GM18868 (cell line): Measurements from ENCODE around the gene PPP2R5B.

ENCODE experiments used
- ATAC-seq: cut with Tn5 transposase; IDR thresholded peaks from one replicate; pipeline ENCODE4 v1.9.1; 2021; ENCODE audit warnings: mild to moderate bottlenecking, moderate library complexity; ENCODE audit not compliant: unreplicated experiment

The PPP2R5B gene

DNA sequence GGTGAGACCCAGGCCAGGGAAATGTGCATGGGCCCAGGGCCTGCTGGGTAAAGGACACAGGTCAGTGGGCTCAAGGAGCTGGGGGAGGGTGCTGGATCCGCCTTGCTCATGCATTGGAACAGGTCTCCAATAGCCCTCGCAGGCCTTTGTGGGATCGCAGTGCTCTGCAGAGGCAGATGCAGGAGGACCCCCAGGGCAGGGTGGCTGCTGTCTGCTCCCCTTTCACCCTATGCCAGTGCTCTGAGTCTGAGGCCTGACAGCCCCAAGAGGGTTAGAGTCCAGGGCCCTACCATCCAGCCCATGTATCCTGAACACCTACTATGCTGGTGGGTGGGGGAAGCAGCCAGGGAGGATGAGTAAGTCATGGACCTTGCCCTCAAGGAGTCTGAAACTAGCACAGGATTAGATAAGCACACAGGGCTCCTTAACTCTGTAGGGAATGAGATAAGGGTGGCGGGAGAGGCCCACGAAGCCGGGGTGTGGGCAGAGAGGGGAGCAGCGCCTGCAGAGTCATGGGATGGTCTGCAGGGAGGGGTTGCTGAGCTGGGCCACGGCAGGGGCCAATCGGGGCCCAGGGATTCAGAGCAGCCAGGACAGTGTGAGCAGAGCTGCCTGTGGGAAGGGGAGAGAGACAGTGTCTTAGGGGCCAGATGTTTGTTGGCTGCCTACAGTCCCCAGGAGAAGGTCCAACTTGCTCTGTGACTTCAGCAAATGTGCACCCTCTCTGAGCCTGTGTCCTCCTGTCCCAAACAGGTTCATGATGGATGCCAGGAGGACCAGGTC lies 35.6 kb upstream of the PPP2R5B start:
- ATAC-seq = no peak

DNA sequence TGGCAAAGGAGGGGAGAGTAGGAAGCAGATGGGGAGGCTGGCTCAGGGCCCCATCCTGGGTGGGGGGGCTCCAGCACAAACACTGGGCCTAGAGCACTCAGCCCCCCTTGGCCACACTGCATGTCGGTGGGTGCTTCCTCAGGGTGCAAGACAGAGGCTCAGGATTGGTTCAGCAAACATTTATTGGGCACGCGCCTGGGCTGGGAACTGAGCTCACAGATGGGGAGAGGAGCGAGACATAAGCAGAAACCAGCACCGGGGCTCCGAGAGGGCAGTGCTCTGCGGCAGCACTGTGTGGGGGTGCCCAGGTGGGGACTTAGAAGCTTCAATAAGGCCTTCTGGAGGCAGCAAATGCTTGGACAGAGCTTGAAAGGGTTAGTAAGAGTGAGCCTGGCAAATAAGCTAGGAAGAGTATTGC lies 34.0 kb upstream of the PPP2R5B start:
- no peak for ATAC-seq

- no peak for ATAC-seq
These were observed 33.2 kb upstream of the PPP2R5B start for GRCh38 chr11:64891215-64891848.

- ATAC-seq = no peak
These were observed 32.6 kb upstream of the PPP2R5B start for GRCh38 chr11:64891880-64892279.

DNA sequence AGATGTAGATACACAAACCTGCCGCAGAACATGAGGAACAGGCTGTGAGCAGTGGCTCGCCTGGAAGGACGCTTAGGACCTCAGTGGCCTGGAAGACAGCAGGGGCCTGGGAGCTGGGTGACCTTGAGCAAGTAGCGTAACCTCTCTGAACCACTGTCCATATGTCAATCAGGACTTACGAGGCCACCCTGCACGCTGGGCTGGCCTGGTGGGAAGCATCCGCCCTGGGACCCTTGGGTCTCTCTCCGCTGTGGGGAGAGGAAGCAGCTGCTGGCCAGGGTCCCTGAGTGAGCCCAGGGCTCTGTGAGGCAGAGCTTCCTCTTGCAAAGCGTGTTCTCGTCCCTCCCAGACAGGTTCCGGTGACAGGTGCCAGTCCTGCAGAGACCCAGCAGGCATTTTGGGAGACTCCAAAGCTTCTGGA lies 32.1 kb upstream of the PPP2R5B start:
- ATAC-seq = no peak

DNA sequence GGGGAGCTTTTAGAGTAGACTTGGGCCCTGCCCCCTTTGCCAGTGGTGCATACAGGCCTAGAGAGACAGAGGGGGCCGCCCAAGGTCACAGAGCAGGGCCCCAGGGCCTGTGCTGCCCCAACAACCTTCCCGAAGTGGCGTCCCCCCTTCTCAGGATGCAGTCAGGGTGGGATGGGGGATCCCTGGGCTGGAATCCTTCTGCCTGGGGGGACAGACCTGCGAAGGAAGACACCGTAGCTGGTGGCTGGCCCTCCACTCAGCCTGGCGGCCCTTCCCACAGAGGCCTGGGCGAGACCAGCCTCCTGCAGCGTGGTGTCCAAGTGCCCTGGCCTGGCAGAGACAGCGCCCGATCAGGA lies 31.7 kb upstream of the PPP2R5B start:
- ATAC-seq = no peak

DNA sequence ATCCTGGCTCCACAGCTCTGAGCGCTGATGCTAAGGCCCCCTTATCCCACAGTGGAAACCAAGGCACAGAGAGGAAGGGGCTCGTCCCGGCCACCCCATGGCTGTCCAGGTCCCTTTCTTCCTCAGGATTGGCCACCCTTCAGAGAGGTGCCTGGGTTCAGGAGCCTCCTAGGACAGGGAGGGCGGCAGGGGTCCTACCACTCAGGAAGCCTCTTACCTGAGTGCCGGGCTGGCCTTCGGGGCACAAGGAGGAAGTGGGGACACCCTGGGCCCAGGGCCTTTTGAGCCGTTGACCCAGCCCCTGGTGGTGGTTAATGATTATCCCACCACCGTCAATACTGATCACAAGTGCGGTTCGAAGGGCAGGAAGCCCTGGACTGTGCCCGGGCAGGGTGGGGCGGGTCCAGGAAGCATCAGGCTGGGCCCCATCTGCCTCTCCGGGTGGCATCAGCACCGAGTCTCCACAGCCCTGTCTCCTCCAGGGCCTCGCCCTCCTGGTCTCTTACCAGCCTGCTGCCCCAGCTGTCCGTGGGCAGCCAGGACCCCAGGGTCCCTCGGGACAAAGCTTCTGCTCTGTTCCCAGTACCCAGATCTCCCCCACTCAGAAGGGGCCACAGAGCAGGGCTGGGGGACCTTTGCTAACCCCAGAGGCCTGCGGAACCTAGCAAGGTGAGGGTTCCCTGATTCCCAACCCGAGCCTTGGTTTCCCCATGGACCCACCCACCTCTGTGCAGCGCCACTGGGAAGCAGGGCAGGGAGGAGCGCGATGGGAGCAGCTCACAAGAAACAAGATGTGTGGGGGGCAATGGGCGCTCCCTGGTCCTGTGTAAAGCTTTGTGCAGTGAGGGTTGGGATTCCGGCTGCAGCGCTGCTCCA lies 31.1 kb upstream of the PPP2R5B start:
- ATAC-seq = no peak

DNA sequence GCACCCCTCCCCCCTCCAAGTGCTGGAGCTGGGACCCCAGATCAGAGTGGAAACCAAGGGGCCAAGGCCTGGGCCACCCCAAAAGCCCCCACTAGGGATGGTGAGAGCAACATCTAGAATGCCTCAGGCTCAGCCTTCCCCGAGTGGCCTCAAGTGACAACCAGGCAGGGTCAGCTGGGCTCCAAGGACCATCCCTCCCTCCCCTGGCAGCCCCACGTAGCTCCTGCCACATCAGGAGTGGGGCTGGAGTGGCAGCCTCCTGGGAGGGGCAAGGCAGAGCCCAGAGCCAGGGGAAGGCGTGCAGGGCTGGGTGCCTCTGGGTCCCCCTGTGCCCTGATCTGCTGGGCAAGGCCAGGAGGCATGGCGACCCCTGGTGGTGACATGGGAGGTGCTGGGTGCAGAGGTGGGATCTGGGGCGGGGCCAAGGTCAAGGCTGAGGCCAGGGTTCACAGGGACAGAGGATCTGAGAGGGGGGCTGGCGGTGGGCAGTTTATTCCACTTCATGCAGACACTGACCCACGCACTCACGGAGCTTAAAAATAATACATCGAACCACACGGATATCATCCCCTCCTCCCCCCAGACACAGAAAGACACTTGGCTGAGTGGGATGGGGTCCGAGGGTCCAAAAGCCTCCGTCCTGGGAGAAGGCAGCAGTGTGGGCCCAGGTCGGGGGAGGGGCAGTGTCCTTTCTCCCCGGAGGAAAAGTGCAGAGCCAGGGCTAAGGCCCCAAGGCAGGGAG lies 30.2 kb upstream of the PPP2R5B start:
- no peak for ATAC-seq

GRCh38 chr11:64894812-64895452 lies 29.6 kb upstream of the PPP2R5B start:
- ATAC-seq = no peak

- ATAC-seq = no peak
These were observed 28.0 kb upstream of the PPP2R5B start for GRCh38 chr11:64896448-64897022.

DNA sequence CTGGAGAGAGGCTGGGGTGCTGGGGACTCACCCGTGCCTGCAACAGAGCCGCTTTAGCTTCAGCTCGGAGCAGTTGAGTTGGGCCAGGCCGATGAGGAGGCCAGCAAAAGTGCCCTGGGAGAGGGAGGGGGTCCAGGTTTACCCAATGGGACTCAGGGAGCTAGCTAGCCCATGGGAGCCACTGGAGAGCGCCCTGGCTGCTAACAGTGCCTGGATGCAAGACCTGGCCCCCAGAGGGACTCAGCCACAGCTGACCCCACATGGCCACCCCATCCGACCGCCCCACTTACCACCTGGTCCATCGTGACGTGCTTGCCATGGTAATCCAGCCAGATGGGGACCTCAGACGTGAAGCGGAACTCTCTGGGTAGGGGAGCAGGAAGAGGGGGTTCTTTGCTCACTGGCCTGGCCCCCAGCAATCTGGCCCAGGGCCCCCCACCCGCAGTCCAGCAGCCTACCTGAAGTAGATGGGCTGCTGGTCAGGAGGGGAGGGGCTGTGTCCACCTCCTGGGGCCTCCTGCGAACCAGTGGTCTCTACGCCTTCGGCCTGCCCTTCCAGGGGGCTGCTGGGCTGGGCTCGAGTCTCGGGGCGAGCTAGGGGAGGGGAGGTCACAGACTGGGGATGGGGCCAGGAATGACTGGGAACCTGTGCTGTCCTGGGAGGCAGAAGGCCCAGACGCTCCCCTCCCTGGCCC lies 27.0 kb upstream of the PPP2R5B start:
- ATAC-seq = no peak

- no peak for ATAC-seq
These were observed 26.4 kb upstream of the PPP2R5B start for GRCh38 chr11:64898076-64898445.

- no peak for ATAC-seq
These were observed 25.9 kb upstream of the PPP2R5B start for GRCh38 chr11:64898541-64898940.

GRCh38 chr11:64900263-64900678 lies 24.2 kb upstream of the PPP2R5B start:
- no peak for ATAC-seq

DNA sequence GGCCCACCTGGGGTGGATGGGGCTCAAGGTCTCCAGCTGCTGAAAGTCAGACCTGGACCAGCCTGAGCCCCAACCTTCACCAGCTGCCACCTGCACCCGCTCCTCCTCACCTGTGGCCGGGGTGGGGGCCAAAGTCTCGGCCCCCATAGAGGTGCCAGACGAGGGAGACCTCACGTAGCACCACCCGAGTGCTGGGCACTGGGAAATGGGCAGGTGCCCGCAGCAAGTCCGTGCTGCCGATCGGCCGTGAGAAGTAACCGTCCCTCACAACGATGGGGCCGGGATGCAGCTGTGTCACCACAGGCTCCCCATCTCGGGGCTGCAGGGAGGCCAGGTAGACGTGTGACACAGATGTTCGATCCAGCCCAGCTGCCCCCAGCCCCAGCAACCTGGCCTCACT lies 23.7 kb upstream of the PPP2R5B start:
- ATAC-seq = no peak

- no peak for ATAC-seq
These were observed 22.2 kb upstream of the PPP2R5B start for GRCh38 chr11:64902102-64902900.

DNA sequence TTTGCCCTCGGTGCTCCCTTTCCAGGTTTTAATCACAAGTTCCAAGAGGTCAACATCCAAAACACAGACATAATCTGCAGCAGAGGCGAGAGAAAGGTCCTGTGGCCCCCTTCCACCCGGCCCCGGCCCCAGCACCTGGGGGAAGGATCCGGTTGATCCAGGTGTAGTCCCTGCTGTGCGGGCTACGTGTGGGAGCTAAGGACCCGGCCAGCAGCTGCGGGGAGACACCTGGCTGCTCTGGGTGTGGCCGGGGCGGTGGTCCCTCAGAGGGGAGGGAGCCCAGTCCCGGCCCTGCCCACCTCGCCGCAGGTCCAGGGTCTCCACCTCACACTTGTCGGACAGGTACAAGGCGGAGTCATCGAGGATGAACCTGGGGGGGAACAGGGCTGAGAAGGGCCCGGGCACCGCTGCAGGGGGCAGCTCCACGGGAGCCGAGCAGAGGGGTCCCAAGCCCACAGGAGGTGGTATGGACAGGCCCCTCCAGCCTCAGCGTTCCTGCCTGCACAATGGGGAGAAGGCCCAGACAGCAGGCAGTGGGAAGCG lies 21.1 kb upstream of the PPP2R5B start:
- no peak for ATAC-seq

DNA sequence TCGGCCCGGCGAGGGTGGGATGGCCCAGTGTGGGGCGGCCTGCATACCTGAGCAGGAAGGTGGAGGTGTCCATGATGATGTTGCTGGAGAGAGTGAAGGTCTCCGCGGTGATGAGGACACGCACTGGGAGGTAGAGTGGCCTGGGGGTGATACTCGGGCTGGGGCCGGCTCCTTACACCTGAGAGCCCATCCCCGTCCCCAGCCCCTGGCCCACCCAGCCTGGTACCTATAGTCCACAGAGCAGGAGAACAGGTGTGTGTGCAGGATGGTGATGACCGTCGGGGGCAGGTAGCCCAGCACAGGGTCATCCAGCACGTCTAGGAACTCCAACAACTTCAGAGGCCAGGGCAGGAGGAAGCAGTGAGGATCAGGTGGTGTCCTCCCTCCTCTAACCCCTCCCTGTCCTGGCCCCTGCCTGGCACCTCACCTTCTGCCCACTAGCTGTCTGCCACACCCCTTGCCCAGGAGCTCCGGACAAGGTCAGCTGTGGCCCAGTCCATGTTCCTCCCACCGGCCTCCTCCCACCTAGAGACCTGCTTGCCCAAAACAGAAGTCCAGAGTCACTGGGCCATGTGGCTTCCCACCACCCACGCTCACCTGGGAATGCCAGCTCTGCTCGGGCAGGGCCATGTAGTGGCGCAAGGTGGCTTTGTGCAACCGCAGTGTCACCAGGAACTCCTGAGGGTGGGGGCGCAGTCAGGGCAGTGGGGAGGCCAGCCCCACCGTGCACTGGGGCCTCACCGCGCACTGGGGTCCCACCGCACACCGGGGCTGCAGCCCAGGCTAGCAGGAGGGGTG lies 18.8 kb upstream of the PPP2R5B start:
- ATAC-seq = no peak
